ENCODE data around the gene FAM219A. TPM values are rescaled to one million over a fixed set of nuclear protein-coding genes. Genes with fewer than 3 reads are reported as not detected.
"Not testable (repeated sequence)": the region's sequence is repeated elsewhere in the genome, so short reads cannot be mapped to it uniquely, and the experiment has no call there.

Gene FAM219A
- total RNA-seq, 2 donors from 2014 or later: 14.4 to 16.5 TPM

GRCh38 chr9:34490760-34491159, 32.4 kb upstream of the FAM219A start:
- WGBS: 74% methylated on average over 3 of the region's 3 CpGs
- Histone ChIP-seq H3K36me3 (no peaks in the 10 kb centered on the region), H3K27me3 (replicated peaks; ENCODE audit: insufficient read depth) (no peaks in the 10 kb centered on the region), H3K4me3 (no peak overlapping the region), H3K9me3 (no peaks in the 10 kb centered on the region), H3K4me1 (replicated peaks) (no peaks in the 10 kb centered on the region), H3K27ac (no peak overlapping the region)
- DNase-seq (ENCODE audit: low spot score): no peak
- TF ChIP-seq POLR2AphosphoS5 (IDR thresholded peaks at IDR 0.05) (no peak), CTCF (IDR thresholded peaks at IDR 0.05) (no peak), POLR2A (IDR thresholded peaks at IDR 0.05) (no peak)
- intact Hi-C loops (cut with DNase I): loop anchor here (10.0 kb wide), 1 partner anchor 156 kb away; no protein-coding TSS in a partner anchor

- intact Hi-C loops (cut with DNase I): loop anchor here (10.0 kb wide), 1 partner anchor 156 kb away; no protein-coding TSS in a partner anchor
- Histone ChIP-seq H3K9me3 (no peaks in the 10 kb centered on the region), H3K27me3 (replicated peaks; ENCODE audit: insufficient read depth) (no peaks in the 10 kb centered on the region), H3K4me3 (no peak overlapping the region), H3K36me3 (no peaks in the 10 kb centered on the region), H3K27ac (no peak overlapping the region), H3K4me1 (replicated peaks) (no peaks in the 10 kb centered on the region)
- WGBS: 76% methylated on average over 1 of the region's 1 CpG
- no peak for DNase-seq (ENCODE audit: low spot score)
- TF ChIP-seq CTCF (IDR thresholded peaks at IDR 0.05) (no peak), POLR2AphosphoS5 (IDR thresholded peaks at IDR 0.05) (no peak), POLR2A (IDR thresholded peaks at IDR 0.05) (no peak)
Measured at GRCh38 chr9:34490360-34490759, 32.0 kb upstream of the FAM219A start.

- Histone ChIP-seq H3K4me1 (replicated peaks) (no peaks in the 10 kb centered on the region), H3K27me3 (replicated peaks; ENCODE audit: insufficient read depth) (no peaks in the 10 kb centered on the region), H3K4me3 (no peak overlapping the region), H3K27ac (no peak overlapping the region), H3K36me3 (no peaks in the 10 kb centered on the region), H3K9me3 (no peaks in the 10 kb centered on the region)
- no peak for DNase-seq (ENCODE audit: low spot score)
- 75% methylated on average over 3 of the region's 3 CpGs for WGBS
- TF ChIP-seq POLR2A (IDR thresholded peaks at IDR 0.05): no peak
- no peak for TF ChIP-seq CTCF (IDR thresholded peaks at IDR 0.05)
- intact Hi-C loops (cut with DNase I): no loop called here
Measured at GRCh38 chr9:34486572-34486971, 28.2 kb upstream of the FAM219A start.

GRCh38 chr9:34485822-34486221, 27.5 kb upstream of the FAM219A start:
- no peaks in the 10 kb centered on the region for H3K4me1 ChIP-seq (replicated peaks)
- intact Hi-C loops (cut with DNase I): no loop called here
- no peaks in the 10 kb centered on the region for H3K9me3 ChIP-seq
- no peaks in the 10 kb centered on the region for H3K36me3 ChIP-seq
- DNase-seq (ENCODE audit: low spot score): no peak
- WGBS: 82% methylated on average over 6 of the region's 6 CpGs
- no peak overlapping the region for H3K27ac ChIP-seq
- H3K27me3 ChIP-seq (replicated peaks; ENCODE audit: insufficient read depth): no peaks in the 10 kb centered on the region
- no peak overlapping the region for H3K4me3 ChIP-seq
- TF ChIP-seq POLR2AphosphoS5 (IDR thresholded peaks at IDR 0.05): no peak
- no peak for TF ChIP-seq POLR2A (IDR thresholded peaks at IDR 0.05)
- no peak for TF ChIP-seq CTCF (IDR thresholded peaks at IDR 0.05)

GRCh38 chr9:34484678-34485077, 26.3 kb upstream of the FAM219A start:
- H3K27ac ChIP-seq: no peak overlapping the region
- H3K36me3 ChIP-seq: no peaks in the 10 kb centered on the region
- intact Hi-C loops (cut with DNase I): no loop called here
- no peaks in the 10 kb centered on the region for H3K9me3 ChIP-seq
- no peaks in the 10 kb centered on the region for H3K27me3 ChIP-seq (replicated peaks; ENCODE audit: insufficient read depth)
- no peak for DNase-seq (ENCODE audit: low spot score)
- H3K4me1 ChIP-seq (replicated peaks): no peaks in the 10 kb centered on the region
- TF ChIP-seq CTCF (IDR thresholded peaks at IDR 0.05) (no peak), POLR2A (IDR thresholded peaks at IDR 0.05) (no peak), POLR2AphosphoS5 (IDR thresholded peaks at IDR 0.05) (no peak)
- no peak overlapping the region for H3K4me3 ChIP-seq

GRCh38 chr9:34482746-34483145, 24.4 kb upstream of the FAM219A start:
- H3K4me1 ChIP-seq (replicated peaks); H3K27me3 ChIP-seq (replicated peaks; ENCODE audit: insufficient read depth); H3K27ac ChIP-seq; intact Hi-C loops (cut with DNase I); H3K36me3 ChIP-seq; H3K9me3 ChIP-seq; H3K4me3 ChIP-seq; DNase-seq (ENCODE audit: low spot score): not testable (repeated sequence)
- WGBS: 95% methylated on average over 15 of the region's 27 CpGs

- intact Hi-C loops (cut with DNase I); DNase-seq (ENCODE audit: low spot score); H3K4me3 ChIP-seq; H3K27ac ChIP-seq; H3K36me3 ChIP-seq; H3K4me1 ChIP-seq (replicated peaks); H3K27me3 ChIP-seq (replicated peaks; ENCODE audit: insufficient read depth); H3K9me3 ChIP-seq: not testable (repeated sequence)
- 54% methylated on average over 13 of the region's 13 CpGs for WGBS
Measured at GRCh38 chr9:34481620-34482019, 23.2 kb upstream of the FAM219A start.

Data from prostate gland (tissue), 2 donors.